GM21390 (cell line): ENCODE data around the gene NBPF15.
A peak's percentile ranks its signal among the peaks of the same experiment; 100 is the strongest.
"Not testable (repeated sequence)": the region's sequence is repeated elsewhere in the genome, so short reads cannot be mapped to it uniquely, and the experiment has no call there.

Source experiments
- ATAC-seq: cut with Tn5 transposase; IDR thresholded peaks from one replicate; pipeline ENCODE4 v1.9.1; 2021; ENCODE audit not compliant: unreplicated experiment

The NBPF15 gene

GRCh38 chr1:144461136-144461759 lies at the start of gene NBPF15:
TSS of gene NBPF15 (minus strand) at chr1:144461669. CDS start at chr1:144440003, 21,666 bp downstream.
- ATAC-seq = peak; percentile 97

GRCh38 chr1:144496429-144496828 lies 35.0 kb upstream of the NBPF15 start:
- not testable (repeated sequence) for ATAC-seq

- ATAC-seq = not testable (repeated sequence)
These were observed 32.7 kb upstream of the NBPF15 start for GRCh38 chr1:144494130-144494529.

- ATAC-seq = not testable (repeated sequence)
These were observed 28.9 kb upstream of the NBPF15 start for GRCh38 chr1:144490394-144490793.

- ATAC-seq = not testable (repeated sequence)
These were observed 25.5 kb upstream of the NBPF15 start for GRCh38 chr1:144487002-144487401.

GRCh38 chr1:144485048-144485993 lies 23.9 kb upstream of the NBPF15 start:
- not testable (repeated sequence) for ATAC-seq

GRCh38 chr1:144473897-144474296 lies 12.4 kb upstream of the NBPF15 start:
- ATAC-seq = not testable (repeated sequence)

- ATAC-seq = not testable (repeated sequence)
These were observed 10.0 kb upstream of the NBPF15 start for GRCh38 chr1:144471434-144471833.

GRCh38 chr1:144461778-144462177 lies 309 bp upstream of the NBPF15 start:
- ATAC-seq = peak; percentile 21

- ATAC-seq = not testable (repeated sequence)
These were observed 783 bp downstream of the NBPF15 start for GRCh38 chr1:144460686-144461085.

- not testable (repeated sequence) for ATAC-seq
These were observed 19.1 kb downstream of the NBPF15 start for GRCh38 chr1:144442402-144442801.

- not testable (repeated sequence) for ATAC-seq
These were observed 21.7 kb downstream of the NBPF15 start for GRCh38 chr1:144439737-144440136.

- not testable (repeated sequence) for ATAC-seq
These were observed 42.4 kb downstream of the NBPF15 start for GRCh38 chr1:144418891-144419694.

- not testable (repeated sequence) for ATAC-seq
These were observed 47.9 kb downstream of the NBPF15 start for GRCh38 chr1:144413404-144414118.

GRCh38 chr1:144412491-144413403 lies 48.7 kb downstream of the NBPF15 start:
- ATAC-seq = peak; percentile 82

- ATAC-seq = peak; percentile 59
These were observed 49.4 kb downstream of the NBPF15 start for GRCh38 chr1:144412068-144412471.

- not testable (repeated sequence) for ATAC-seq
These were observed 58.7 kb downstream of the NBPF15 start for GRCh38 chr1:144402807-144403206.

- not testable (repeated sequence) for ATAC-seq
These were observed 89.8 kb downstream of the NBPF15 start for GRCh38 chr1:144371651-144372050.
